Fibroblast of mammary gland (primary cell): Measurements from ENCODE around the gene EVI5.

Source experiments
- DNase-seq: peaks from one replicate; pipeline ENCODE4 v3.0.0-alpha.2; 2010; ENCODE audit warnings: low read depth
- H3K4me3 ChIP-seq: 2 replicates; pipeline ENCODE4 v1.5.1; 2011; ENCODE audit warnings: low read depth, mild to moderate bottlenecking, low read length, moderate library complexity; ENCODE audit not compliant: control insufficient read depth
- CTCF ChIP-seq: conservative IDR thresholded peaks from 2 replicates; pipeline ENCODE4 v1.5.1; 2011; ENCODE audit warnings: low read depth, low read length, inconsistent platforms; ENCODE audit not compliant: control insufficient read depth, insufficient read depth

The EVI5 gene

GRCh38 chr1:92816732-92817131 lies 31.8 kb upstream of the EVI5 start:
- DNase-seq = no peak
- TF ChIP-seq CTCF = no peak
- H3K4me3 ChIP-seq = no peak overlapping the region

DNA sequence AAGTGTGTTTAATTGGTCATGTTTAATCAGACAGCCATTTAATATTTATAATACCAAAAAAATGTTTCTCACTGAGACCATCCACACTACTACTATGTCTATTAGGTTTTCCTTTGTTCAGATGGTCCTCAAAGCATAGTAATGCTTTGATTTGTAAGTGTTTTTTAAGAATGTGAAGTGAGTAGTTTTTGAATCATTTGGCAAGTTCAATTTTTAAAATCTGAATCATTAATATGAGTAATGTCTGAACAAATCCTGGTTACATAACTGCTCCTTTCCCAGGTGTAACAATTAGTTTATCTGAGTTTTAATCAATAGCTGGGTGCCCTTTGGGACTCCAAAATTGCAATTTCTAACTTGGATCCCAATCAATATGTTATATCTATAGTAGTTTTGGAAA lies 23.5 kb upstream of the EVI5 start:
- peak; percentile 19 for DNase-seq
- no peak overlapping the region for H3K4me3 ChIP-seq
- no peak for TF ChIP-seq CTCF

DNA sequence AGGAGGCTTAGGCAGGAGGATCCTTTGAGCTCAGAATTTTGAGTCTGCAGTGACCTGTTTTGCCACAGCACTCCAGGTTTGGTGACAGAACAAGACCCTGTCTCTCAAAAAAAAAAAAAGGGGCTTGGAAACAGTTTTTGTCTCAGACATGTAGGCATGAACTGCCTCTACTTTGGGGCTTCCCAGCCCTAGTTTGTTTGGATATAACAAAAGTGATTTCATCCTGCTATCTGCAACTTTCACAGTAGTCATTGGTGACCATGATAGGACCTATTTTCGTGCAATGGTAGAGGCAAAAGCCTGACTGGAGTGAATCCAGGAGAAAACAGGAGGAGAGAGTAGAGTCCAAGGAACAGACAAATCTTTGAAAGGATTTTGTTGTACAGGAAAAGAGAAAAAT lies 20.3 kb upstream of the EVI5 start:
- DNase-seq = no peak
- TF ChIP-seq CTCF = no peak
- H3K4me3 ChIP-seq = no peak overlapping the region

DNA sequence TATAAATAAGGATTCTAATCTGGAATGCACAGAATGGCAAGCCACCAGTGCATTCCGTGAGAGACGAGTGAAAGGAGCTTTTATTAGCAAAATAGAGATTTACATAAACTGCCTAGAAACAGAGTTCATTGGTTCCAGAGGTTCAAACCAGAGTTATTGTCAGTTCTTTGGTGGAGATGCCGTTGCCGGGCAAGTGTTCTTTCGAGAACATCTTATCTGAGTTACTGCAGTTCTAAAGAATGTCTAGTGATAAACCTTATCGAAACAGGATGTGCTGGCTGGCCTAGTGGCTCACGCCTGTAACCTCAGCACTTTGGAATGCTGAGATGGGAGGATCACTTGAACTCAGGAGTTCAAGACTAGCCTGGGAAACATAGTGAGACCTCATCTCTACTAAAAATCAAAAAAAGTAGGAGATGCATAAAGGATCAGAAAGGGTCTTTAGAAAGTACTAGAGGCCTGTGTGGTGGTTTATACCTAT lies 19.9 kb upstream of the EVI5 start:
- DNase-seq = peak; percentile 87
- no peak for TF ChIP-seq CTCF
- H3K4me3 ChIP-seq = no peak overlapping the region

DNA sequence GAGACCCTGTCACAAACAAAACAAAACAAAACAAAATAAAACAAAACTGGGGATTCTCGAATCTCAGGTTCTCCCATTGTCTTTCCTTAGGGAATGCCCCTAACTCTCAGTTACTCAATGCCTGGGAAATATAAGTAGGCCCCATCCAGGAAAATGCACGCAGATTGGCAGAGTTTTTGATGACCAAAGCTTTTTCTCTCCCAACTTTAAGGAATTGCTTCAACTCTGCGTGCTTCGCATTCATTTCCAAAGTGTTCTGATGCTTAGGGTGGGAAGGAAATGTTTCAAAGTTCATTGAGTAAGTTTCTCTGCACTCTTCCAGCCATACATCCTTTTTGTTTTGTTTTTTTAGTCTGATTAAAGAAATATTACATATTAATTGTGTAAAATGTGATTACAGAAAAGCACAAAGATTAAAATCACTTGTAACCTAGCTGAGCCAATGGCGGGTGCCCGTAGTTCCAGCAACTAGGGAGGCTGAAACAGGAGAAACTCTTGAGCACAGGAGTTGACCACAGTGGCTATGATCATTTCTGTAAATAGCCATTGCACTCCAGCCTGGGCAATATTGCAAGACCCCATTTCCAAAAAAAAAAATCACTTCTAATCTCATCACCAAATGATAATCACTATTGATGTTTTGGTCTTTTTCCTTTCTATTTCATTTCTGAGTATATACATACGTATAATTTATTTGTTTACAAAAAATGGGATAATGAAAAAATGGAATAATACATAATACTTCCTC lies 18.4 kb upstream of the EVI5 start:
- no peak overlapping the region for H3K4me3 ChIP-seq
- DNase-seq = peak; percentile 16
- TF ChIP-seq CTCF = no peak

- DNase-seq = peak; percentile 20
- no peak for TF ChIP-seq CTCF
Observed at GRCh38 chr1:92797961-92798360, 13.1 kb upstream of the EVI5 start.

DNA sequence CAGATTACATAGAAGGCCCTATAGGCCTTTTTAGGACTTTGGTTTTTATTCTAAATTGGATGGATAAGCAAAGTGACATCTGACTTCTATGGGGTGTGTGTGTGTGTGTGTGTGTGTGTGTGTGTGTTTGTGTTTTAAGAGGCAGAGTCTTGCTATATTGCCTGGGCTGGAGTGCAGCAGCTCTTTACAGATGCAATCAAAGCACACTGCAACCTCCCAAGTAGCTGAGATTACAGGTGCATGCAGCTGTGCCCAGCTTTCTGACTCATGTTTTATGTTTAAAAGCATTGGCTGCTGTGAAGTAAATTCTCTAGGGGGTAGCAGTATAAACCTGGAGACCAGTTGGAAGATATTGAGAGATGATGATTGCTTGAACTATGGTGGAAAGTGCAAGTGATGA lies 12.4 kb upstream of the EVI5 start:
- TF ChIP-seq CTCF = no peak
- H3K4me3 ChIP-seq = no peak overlapping the region
- DNase-seq = peak; percentile 17

More at GRCh38 chr1:92797961-92798360, 13.1 kb upstream of the EVI5 start:
- H3K4me3 ChIP-seq = no peak overlapping the region
